Mesendoderm (in vitro differentiated cells): ENCODE data around the gene DPM2.

ENCODE experiments used
- DNase-seq: peaks from one replicate; pipeline ENCODE4 v3.0.0; 2013
- H2AK5ac ChIP-seq: 2 replicates; pipeline ENCODE4 v1.6.1; 2013; ENCODE audit warnings: low read length, inconsistent platforms
- H2BK120ac ChIP-seq: 2 replicates; pipeline ENCODE4 v1.6.1; 2013; ENCODE audit warnings: low read depth, mild to moderate bottlenecking, low read length, moderate library complexity, mixed read lengths
- H2BK15ac ChIP-seq: replicated peaks from 2 replicates; pipeline ENCODE4 v1.6.1; 2013; ENCODE audit warnings: low read depth, mild to moderate bottlenecking, moderate library complexity
- H2BK5ac ChIP-seq: 2 replicates; pipeline ENCODE4 v1.6.1; 2013; ENCODE audit warnings: low read length, inconsistent platforms
- H3K18ac ChIP-seq: 2 replicates; pipeline ENCODE4 v1.6.1; 2013; ENCODE audit warnings: mild to moderate bottlenecking, low read length, mixed read lengths
- H3K23ac ChIP-seq: one replicate; pipeline ENCODE4 v1.6.1; 2013; ENCODE audit warnings: low read length
- H3K27ac ChIP-seq: 2 replicates; pipeline ENCODE4 v1.5.1; 2013; ENCODE audit warnings: low read depth, mild to moderate bottlenecking, inconsistent platforms, low read length, moderate library complexity
- H3K27me3 ChIP-seq: 2 replicates; pipeline ENCODE4 v1.6.1; 2013; ENCODE audit warnings: low read length, control low read depth, mild to moderate bottlenecking, inconsistent platforms; ENCODE audit not compliant: insufficient read depth, poor library complexity
- H3K36me3 ChIP-seq: 2 replicates; pipeline ENCODE4 v1.6.1; 2013; ENCODE audit warnings: low read length, inconsistent platforms; ENCODE audit not compliant: control insufficient read depth, insufficient read depth
- H3K4ac ChIP-seq: one replicate; pipeline ENCODE4 v1.6.1; 2013; ENCODE audit warnings: low read depth, mild to moderate bottlenecking, low read length, moderate library complexity
- H3K4me1 ChIP-seq: 2 replicates; pipeline ENCODE4 v1.6.1; 2013; ENCODE audit warnings: low read depth, low read length, inconsistent platforms; ENCODE audit not compliant: control insufficient read depth
- H3K4me2 ChIP-seq: 2 replicates; pipeline ENCODE4 v1.6.1; 2013; ENCODE audit warnings: low read length
- H3K4me3 ChIP-seq: 2 replicates; pipeline ENCODE4 v1.5.1; 2013; ENCODE audit warnings: mild to moderate bottlenecking, low read length
- H3K56ac ChIP-seq: one replicate; pipeline ENCODE4 v1.6.1; 2013; ENCODE audit warnings: low read length
- H3K79me1 ChIP-seq: 2 replicates; pipeline ENCODE4 v1.6.1; 2013; ENCODE audit warnings: low read length, inconsistent platforms
- H3K79me2 ChIP-seq: 2 replicates; pipeline ENCODE4 v1.6.1; 2013; ENCODE audit warnings: mild to moderate bottlenecking, low read length; ENCODE audit not compliant: control insufficient read depth, insufficient read depth
- H3K9ac ChIP-seq: 2 replicates; pipeline ENCODE4 v1.6.1; 2013; ENCODE audit warnings: low read length, inconsistent platforms
- H4K5ac ChIP-seq: one replicate; pipeline ENCODE4 v1.6.1; 2013; ENCODE audit warnings: low read length
- H4K8ac ChIP-seq: one replicate; pipeline ENCODE4 v1.6.1; 2013; ENCODE audit warnings: low read depth, mild to moderate bottlenecking, control low read depth, low read length, moderate library complexity
- WGBS: extraction: QIAGEN DNeasy Blood & Tissue Kit; methylation state at CpG from one replicate; pipeline ENCODE4 v1.1.7; 2013; ENCODE audit warnings: low lambda C conversion rate, missing lambda C conversion rate; ENCODE audit not compliant: insufficient coverage; ENCODE audit errors: extremely low coverage; 5-methylcytosine and 5-hydroxymethylcytosine counted together

The DPM2 gene

DNA sequence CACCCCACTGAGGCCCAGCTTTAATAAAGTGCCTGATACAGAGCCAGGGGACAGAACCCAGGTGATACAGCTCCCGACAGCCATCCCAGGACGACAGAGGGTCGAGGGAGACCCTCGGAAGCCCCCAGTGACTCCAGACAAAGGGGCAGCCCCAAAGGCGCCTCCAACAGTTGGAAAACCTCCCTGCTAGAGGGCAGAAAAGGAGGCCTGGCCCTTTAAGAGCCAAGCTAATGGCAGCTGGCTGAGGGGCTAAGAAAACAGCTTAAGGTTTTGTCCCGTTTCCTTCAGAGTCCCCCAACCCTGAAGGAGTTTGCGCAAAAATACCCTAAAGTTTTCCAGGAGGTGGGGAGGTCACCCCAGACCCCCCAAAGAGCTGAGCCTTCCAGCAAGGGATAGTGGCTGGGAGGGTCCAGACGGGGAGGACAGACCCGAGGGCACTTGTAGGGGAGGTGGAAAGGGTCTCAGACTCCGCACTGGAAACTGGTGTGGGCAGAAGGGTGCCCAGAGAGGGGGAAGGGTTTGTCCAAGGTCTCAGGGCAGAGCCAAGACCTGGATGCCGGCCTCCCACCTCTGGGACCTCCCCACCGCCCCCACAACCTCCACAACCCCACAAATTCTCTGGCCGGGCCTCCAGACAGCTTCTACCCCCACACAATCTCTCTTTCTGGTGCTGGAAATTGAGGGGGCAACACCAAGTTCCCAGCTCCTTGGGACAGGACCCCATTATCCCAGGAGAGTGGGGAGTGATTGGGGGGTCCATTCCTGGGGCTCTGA, 52.0 kb downstream of the DPM2 start:
- no peak overlapping the region for H3K9ac ChIP-seq
- no peak overlapping the region for H3K4ac ChIP-seq
- H2BK5ac ChIP-seq = no peak overlapping the region
- no CpG with 5 or more reads among the region's 13 CpGs for WGBS
- H3K4me3 ChIP-seq = no peak overlapping the region
- no peaks in the 10 kb centered on the region for H3K4me1 ChIP-seq
- H4K5ac ChIP-seq = no peak overlapping the region
- no peak for DNase-seq
- peaks cover 2% of the 10 kb centered on the region for H3K36me3 ChIP-seq
- H2AK5ac ChIP-seq = no peak overlapping the region
- no peak overlapping the region for H2BK15ac ChIP-seq
- no peak overlapping the region for H3K27ac ChIP-seq
- H3K4me2 ChIP-seq = no peak overlapping the region
- H2BK120ac ChIP-seq = no peak overlapping the region
- no peaks in the 10 kb centered on the region for H3K27me3 ChIP-seq
- H3K79me2 ChIP-seq = no peaks in the 10 kb centered on the region
- no peak overlapping the region for H4K8ac ChIP-seq
- peak overlapping the region; percentile 2 for H3K56ac ChIP-seq
- no peak overlapping the region for H3K18ac ChIP-seq
- H3K23ac ChIP-seq = no peak overlapping the region
- no peaks in the 10 kb centered on the region for H3K79me1 ChIP-seq
